Measurements from ENCODE around the gene TSPAN9.

DNA sequence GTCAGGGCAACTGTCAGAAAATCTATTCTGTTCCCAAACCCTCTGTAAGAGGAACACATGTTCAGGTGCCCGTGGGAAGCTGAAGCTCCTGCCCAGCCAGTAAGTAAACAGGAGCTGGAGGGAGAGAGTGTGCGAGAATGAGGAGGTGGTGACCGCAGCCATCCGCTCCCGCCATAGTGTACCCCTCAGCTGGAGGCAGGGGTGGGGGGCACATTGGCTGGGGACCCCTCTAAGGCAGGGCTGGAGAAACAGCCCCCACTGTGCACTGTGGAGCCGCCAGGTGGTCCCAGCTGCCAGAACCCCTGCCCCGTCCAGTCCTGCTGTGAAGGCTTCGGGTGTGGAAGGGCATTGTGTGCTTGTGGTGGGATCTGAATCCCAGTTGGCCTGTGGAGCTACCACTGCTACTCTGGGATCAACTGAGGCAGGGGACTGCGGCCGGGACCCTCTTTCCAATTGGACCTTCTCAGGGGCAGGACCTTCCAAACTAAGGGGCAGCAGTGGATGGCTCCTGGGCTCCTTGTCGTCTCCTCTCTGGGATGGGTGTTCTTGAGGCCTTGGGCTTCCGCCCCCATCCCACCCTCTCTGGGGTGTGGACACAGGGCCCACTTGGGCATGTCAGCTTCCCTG, 59.6 kb downstream of the TSPAN9 start:
- TF ChIP-seq EP300 (IDR thresholded peaks at IDR 0.05) (no peak), POLR2A (IDR thresholded peaks at IDR 0.05) (no peak)
- TF ChIP-seq, protein P1, sequence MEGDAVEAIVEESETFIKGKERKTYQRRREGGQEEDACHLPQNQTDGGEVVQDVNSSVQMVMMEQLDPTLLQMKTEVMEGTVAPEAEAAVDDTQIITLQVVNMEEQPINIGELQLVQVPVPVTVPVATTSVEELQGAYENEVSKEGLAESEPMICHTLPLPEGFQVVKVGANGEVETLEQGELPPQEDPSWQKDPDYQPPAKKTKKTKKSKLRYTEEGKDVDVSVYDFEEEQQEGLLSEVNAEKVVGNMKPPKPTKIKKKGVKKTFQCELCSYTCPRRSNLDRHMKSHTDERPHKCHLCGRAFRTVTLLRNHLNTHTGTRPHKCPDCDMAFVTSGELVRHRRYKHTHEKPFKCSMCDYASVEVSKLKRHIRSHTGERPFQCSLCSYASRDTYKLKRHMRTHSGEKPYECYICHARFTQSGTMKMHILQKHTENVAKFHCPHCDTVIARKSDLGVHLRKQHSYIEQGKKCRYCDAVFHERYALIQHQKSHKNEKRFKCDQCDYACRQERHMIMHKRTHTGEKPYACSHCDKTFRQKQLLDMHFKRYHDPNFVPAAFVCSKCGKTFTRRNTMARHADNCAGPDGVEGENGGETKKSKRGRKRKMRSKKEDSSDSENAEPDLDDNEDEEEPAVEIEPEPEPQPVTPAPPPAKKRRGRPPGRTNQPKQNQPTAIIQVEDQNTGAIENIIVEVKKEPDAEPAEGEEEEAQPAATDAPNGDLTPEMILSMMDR (IDR thresholded peaks at IDR 0.05): no peak
